HG02588 (cell line): ENCODE results near the gene DDHD1.
"Not testable (repeated sequence)": the region's sequence is repeated elsewhere in the genome, so short reads cannot be mapped to it uniquely, and the experiment has no call there.

Experiments used
- ATAC-seq: cut with Tn5 transposase; IDR thresholded peaks from one replicate; pipeline ENCODE4 v1.9.1; 2021; ENCODE audit warnings: mild to moderate bottlenecking, moderate library complexity; ENCODE audit not compliant: unreplicated experiment

DDHD1 gene

DNA sequence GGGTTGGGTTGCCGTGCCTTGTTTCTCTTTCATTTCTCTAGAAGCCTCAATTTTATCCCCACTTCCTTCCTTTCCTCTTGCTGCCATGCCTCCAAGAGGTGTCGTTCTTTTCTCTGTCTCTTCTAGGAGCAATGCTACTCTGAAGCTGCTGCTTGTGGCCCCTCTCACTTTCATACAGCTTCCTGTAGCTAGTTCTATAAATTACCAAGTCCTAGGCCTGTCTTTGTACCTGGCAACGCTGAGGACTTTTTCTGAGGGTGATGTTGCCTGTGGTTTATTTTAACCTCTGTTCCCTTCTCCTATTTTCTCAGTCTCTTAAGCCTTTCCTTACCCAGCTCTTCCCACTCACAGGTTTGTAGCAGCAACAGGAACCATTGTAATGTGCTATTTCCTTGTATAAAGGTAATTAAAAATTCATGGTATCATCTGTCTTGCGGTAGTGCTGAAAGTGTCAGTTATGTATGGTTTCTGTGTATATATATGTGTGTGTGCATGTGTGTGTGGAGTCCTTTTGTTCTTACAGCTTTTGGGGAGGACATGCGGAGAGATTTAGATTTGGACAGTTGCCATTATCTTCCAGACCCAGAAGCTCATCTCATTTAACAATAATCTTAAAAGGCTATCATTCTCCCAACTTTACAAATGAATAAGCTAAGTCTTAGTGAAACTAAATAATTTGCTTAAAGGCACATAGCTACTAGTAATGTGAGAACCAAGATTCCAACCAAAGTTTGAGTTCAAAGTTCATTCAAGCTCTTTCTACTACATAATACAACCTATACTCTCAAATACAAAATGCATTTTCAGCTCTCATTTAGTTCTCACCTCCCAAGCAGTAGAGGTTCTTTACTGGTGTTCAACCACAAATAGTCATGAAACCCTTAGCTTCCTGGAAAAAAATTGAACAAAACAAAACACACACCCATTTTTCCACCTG lies 43.8 kb downstream of the DDHD1 start:
- peak; percentile 88 for ATAC-seq

- no peak for ATAC-seq
Measured at GRCh38 chr14:53108292-53109104, 44.6 kb downstream of the DDHD1 start.

- ATAC-seq, result no peak
Measured at GRCh38 chr14:53106768-53107167, 46.4 kb downstream of the DDHD1 start.

DNA sequence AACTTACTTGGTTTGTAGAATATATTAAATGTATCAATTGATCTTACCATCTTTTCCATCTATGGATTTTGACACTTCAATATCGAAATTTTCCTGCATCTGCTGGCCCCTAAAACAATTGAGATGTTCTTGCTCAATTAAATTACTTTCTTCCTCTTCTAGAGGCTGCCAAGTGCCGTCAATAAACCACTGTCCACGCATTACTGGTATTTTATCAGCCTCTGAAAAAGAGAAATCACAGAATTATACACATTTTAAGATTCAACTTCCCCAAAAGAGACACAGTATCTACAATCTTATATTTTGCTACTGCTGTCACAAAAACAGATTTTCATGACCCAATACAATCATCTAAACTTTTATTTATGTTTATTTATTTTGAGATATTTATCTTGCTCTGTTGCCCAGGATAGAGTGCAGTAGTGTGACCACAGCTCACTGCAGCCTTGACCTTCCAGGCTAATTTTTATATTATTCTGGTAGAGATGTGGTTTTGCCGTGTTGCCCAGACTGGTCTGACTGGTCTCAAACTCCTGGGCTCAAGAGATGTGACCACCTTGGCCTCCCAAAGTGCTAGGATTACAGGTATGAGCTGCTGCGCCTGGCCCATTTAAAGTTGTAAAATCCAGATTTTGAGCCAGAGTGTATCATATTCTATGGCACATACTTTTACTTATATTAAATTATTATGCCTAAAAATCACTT lies 49.3 kb downstream of the DDHD1 start:
- no peak for ATAC-seq

- no peak for ATAC-seq
Measured at GRCh38 chr14:53093206-53093605, 59.9 kb downstream of the DDHD1 start.

GRCh38 chr14:53090853-53091252 lies 62.3 kb downstream of the DDHD1 start:
- ATAC-seq, result no peak

- not testable (repeated sequence) for ATAC-seq
Measured at GRCh38 chr14:53084954-53085353, 68.2 kb downstream of the DDHD1 start.

DNA sequence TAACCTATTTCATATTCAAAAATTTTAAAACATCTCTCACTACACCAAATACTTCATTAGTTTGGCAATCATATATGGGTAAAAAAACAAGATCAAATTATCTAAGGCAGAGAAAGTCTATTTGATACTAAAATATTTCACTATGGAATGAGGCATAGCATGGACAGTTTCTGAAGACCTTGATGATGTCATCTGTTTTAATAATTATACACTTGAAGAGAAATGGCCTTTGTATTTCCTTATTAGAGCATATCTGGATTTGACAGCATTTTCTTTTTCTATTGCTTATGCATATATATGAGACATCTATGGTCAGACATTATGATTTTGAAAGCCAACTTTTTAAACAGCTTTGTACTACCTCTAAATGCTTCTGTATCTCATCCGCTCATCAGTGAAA lies 88.6 kb downstream of the DDHD1 start:
- no peak for ATAC-seq

DNA sequence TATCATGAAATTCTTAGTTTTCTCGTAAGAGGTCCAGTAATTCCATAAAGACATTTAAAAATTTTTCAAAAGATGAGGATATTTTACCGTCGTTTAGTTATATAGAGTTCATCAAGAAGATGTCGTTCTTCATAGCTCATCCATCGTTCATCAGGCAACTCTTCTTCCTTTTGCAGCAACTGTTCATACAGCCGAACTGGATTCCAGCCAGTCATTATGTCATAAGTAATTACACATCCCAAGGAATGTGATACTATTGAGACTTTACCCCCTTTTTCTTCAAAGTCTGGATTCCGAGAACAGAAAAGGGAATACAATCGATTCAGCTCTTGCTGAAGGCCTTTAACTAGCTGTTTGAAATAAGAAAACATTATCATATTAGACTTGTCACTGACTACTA lies 90.3 kb downstream of the DDHD1 start:
- no peak for ATAC-seq

DNA sequence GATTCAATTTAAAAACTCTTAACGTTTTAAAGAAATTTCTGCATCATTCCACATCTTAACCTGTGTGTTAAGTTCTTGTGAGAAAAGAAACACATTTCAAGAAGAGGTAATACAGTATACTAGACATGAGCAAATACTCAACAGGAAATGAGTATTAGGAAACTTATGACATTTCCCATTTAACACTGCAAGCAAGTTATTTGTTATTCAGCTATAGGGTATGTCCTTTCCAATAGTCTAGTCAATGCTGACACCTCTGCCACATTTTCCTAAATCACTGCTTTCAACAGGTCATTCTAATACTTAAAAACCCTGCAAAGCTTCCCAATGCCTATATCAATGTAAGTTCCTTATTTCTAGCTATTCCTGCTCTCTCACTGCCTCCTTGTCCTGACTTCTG lies 93.1 kb downstream of the DDHD1 start:
- no peak for ATAC-seq

GRCh38 chr14:53055003-53055402 lies 98.1 kb downstream of the DDHD1 start:
- ATAC-seq, result no peak

GRCh38 chr14:53054457-53054856 lies 98.7 kb downstream of the DDHD1 start:
- no peak for ATAC-seq

DNA sequence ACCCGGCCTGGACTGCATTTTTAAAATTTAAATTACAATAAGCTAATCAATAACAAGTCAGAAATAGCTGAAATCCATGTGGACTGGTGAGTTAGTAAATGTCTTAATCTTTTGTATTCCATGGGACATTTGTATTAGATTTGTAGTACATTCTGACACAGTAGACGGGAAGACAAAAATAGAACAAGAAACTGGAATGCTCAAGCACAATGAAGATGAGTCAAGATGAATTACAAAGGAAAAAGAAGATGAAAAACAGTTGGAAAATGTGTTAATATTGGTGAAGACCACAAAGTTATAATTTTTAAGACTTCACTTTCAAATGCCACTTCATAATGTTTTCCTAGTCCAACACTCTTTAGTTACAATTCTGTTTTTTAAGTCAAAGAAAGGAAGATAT lies 104.5 kb downstream of the DDHD1 start:
- no peak for ATAC-seq

- ATAC-seq, result no peak
Measured at GRCh38 chr14:53047307-53048069, 105.6 kb downstream of the DDHD1 start.

DNA sequence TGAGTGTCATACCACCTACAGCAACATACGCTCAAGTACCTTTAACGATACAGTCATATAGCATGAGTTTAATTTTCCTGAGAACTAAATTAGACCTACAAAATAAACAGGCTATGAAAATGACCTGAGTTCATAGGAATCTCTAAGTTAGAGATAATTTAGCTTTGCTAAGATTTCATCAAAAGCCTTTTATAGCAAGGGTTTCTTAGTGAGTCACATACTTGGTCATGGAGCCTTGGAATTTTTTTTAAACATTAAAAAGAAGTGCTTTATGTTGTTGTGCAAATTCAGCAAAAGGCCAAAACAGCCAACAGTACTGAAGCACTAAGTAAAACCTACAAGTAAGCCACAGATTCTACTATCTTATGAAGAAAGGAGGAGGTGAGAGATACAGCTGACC lies 108.6 kb downstream of the DDHD1 start:
- no peak for ATAC-seq

GRCh38 chr14:53043027-53043581 lies 110.0 kb downstream of the DDHD1 start:
- no peak for ATAC-seq

DNA sequence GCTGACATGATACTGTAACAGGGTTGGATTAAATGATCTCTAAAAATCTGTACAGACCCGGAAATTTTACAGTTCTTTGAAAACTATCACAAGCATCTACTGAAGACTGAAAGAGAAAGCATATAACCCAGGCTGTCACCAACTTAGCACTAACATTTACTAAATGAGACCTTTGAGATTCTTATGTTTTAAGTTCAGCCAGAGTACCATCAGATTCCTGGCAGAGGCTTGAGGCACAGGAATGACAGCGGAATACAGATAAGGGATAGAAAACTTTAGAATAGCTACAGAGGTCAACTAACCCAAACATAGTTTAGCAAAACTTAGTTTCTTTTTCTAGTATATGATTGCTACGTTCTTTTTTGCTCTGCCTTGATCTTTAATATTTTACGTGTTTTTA lies 110.6 kb downstream of the DDHD1 start:
- ATAC-seq, result no peak

DNA sequence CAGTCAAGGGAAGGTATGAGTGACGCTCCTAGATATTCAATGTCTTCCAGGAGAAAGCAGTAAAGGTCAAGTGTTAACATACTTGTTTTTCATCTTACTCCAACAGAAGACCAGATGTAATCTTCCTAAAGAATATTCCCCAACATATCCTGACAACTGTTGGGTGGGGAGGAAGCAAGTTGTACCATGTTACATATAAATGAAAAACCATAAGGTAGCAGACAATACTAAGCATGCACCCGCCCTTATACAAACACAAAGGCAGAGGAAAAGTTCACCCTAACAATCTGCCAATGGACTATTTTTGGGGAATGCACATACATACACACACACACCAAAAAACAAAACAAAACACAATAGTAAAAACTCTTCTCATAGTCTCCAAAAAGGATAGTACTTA lies 112.1 kb downstream of the DDHD1 start:
- no peak for ATAC-seq

DNA sequence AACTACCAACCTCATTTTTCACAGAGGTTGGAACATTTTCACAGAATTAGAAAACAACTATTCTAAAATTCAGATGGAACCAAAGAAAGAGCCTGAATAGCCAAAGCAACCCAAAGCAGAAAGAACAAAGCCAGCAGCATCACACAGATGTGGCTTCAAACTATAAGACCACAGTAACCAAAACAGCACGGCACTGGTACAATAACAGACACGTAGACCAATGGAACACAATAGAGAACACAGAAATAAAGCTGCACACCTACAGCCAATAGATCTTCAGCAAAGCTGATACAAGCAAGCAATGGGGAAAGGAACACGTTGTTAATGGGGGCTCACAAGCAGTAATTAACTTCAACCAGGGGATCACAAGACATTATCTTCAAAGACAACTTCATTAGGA lies 114.5 kb downstream of the DDHD1 start:
- ATAC-seq, result no peak

DNA sequence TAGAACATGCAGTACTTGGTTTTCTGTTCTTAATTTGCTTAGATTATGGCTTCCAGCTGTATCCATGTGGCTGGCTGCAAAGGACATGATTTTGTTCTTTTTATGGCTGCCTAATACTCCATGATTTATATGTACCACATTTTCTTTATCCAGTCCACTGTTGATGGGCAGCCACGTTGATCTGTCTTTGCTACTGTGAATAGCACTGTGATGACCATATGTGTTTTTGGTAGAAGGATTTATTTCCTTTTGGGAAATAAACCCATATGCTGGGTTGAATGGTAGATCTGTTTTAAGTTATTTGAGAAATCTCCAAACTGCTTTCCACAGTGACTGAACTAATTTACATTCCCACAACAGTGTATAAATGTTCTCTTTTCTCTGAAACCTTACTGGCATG lies 116.1 kb downstream of the DDHD1 start:
- ATAC-seq, result no peak
